Pulmonary artery endothelial cell (primary cell): ENCODE measurements around the gene CCDC90B. TPM values are rescaled to one million over a fixed set of nuclear protein-coding genes. Genes with fewer than 3 reads are reported as not detected.
"Not testable (repeated sequence)": the region's sequence is repeated elsewhere in the genome, so short reads cannot be mapped to it uniquely, and the experiment has no call there.

Source experiments
- DNase-seq: peaks from one replicate; pipeline ENCODE4 v3.0.0-alpha.2; 2011; ENCODE audit warnings: low read depth, low spot score
- total RNA-seq: library from RNA; depleted of rRNA; stranded (reverse); fragments of >200 nt; gene quantifications from 2 replicates; pipeline ENCODE4 v1.2.3, GENCODE V29; 2014

Gene CCDC90B
- total RNA-seq, 1 donor from 2014 or later, result 63.3 TPM

- DNase-seq, result no peak
Observed at GRCh38 chr11:83287631-83288030, 1.5 kb upstream of the CCDC90B start.

- no peak for DNase-seq
Observed at GRCh38 chr11:83285151-83285770, 906 bp downstream of the CCDC90B start.

GRCh38 chr11:83284501-83285150 lies 1.5 kb downstream of the CCDC90B start:
- no peak for DNase-seq

GRCh38 chr11:83282084-83282716 lies 4.0 kb downstream of the CCDC90B start:
- no peak for DNase-seq

GRCh38 chr11:83280256-83280655 lies 5.9 kb downstream of the CCDC90B start:
- DNase-seq, result no peak

GRCh38 chr11:83278351-83278750 lies 7.8 kb downstream of the CCDC90B start:
- no peak for DNase-seq

GRCh38 chr11:83275888-83276641 lies 10.1 kb downstream of the CCDC90B start:
- DNase-seq, result no peak

- DNase-seq, result no peak
Observed at GRCh38 chr11:83272627-83273026, 13.5 kb downstream of the CCDC90B start.

- DNase-seq, result not testable (repeated sequence)
Observed at GRCh38 chr11:83271734-83272133, 14.4 kb downstream of the CCDC90B start.

- not testable (repeated sequence) for DNase-seq
Observed at GRCh38 chr11:83269080-83269479, 17.1 kb downstream of the CCDC90B start.

- DNase-seq, result no peak
Observed at GRCh38 chr11:83265331-83265730, 20.8 kb downstream of the CCDC90B start.

GRCh38 chr11:83259559-83259958 lies 26.6 kb downstream of the CCDC90B start:
- no peak for DNase-seq

GRCh38 chr11:83257761-83258168 lies 28.4 kb downstream of the CCDC90B start:
- DNase-seq, result peak; percentile 32

GRCh38 chr11:83256602-83257340 lies 29.4 kb downstream of the CCDC90B start:
- DNase-seq, result no peak

- DNase-seq, result no peak
Observed at GRCh38 chr11:83255366-83255765, 30.8 kb downstream of the CCDC90B start.

GRCh38 chr11:83252941-83253340 lies 33.2 kb downstream of the CCDC90B start:
- DNase-seq, result no peak

- DNase-seq, result no peak
Observed at GRCh38 chr11:83252266-83252665, 33.9 kb downstream of the CCDC90B start.

GRCh38 chr11:83249972-83250593 lies 36.1 kb downstream of the CCDC90B start:
- no peak for DNase-seq

GRCh38 chr11:83249445-83249844 lies 36.7 kb downstream of the CCDC90B start:
- DNase-seq, result no peak

GRCh38 chr11:83241291-83241946 lies 44.7 kb downstream of the CCDC90B start:
- DNase-seq, result peak; percentile 24
